GM12874 (cell line): ENCODE measurements around the gene PPIP5K1.

ENCODE experiments used
- CTCF ChIP-seq: IDR thresholded peaks from 2 replicates; pipeline ENCODE4 v1.5.1; 2011; ENCODE audit warnings: low read depth, mild to moderate bottlenecking, control low read depth, low read length, moderate library complexity; ENCODE audit not compliant: insufficient read depth

Gene PPIP5K1

GRCh38 chr15:43505738-43506137, 84.3 kb downstream of the PPIP5K1 start:
- no peak for TF ChIP-seq CTCF

DNA sequence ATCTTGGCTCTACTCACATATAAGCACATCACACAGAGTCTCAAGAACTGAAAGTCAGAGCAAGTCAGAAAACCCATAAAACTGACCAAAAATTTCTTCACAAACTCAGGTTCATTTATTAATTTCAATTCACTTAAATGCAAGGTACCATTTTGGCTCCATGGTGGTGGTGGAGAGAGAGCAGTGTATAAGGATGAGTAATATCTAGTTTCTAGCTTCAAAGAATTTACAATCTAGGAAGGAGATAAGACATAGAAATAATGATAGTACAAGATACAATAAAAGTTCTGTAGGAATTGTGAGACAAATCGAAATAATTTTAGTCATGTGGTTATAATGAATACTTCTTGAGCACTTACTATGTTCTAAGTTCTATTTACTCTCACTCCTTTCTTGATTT, 90.4 kb downstream of the PPIP5K1 start:
- TF ChIP-seq CTCF = no peak

- no peak for TF ChIP-seq CTCF
These were observed 91.0 kb downstream of the PPIP5K1 start for GRCh38 chr15:43498990-43499389.

- no peak for TF ChIP-seq CTCF
These were observed 96.1 kb downstream of the PPIP5K1 start for GRCh38 chr15:43493703-43494472.

DNA sequence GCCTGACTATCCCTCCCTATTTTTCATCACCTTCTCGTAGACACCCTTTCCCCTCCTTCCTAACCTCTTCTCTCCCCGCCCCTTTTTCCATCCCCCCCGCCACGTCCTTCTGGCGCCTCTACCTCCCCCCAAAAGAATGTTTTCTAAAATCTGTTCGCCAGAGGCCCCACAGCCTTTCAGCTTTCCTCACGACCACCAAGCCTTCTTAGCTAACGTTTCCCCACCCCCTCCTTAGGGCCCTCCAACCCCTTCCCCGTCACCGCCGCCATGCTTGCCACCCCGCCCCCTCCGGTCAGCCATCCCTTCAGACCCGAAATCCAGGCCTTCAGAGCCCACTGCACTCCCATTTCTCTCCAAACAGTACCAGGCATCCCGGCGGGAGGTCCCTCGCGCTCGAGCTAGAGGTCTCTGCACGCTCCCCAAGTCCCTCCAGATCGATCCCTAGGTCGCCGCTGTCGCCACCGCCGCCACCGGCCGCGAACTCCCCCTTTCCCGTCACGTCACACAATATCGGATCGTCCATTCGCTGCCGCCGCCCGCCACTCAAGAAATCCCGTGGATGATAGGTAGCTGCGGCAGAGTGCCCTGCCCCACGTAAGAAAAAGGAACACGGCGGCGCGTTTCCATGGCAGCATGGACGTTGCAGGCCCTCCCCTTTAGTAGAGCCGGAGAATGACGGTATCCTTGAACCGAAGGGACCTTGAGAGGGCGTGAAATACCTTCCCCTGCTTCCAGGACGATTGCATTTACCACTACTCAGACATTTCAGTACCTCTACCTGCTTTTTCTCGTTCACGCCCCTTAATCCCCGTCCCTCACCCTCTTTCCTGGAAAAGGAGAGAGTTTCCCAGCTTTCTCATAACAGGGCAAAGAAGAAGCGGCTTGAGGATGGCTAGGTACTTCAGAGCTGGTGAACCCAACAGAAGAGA, 97.1 kb downstream of the PPIP5K1 start, which contains the start of gene TP53BP1:
TSS of gene TP53BP1 (minus strand) at position 484 of the 929 bp plus-strand sequence. CDS start at position 371, 113 bp downstream.
- TF ChIP-seq CTCF = no peak

DNA sequence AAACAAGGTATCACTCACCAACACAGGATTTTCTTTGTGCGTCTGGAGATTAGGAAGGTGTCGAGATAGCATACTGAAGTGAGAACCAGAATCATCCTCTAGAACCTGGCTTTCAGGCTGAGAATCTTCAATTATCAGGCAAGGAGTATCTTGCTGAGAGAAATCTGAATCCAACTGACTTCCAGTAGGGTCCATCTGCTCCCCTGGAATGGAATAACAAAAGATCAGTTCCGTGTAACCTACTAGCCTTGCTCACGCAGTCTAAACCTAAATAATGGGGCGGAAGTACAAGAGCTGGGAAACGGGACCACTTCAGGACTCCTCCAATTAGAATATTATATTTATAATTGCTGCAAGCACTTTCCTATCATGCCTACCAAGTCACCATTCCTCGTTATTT, 97.7 kb downstream of the PPIP5K1 start:
- no peak for TF ChIP-seq CTCF

- no peak for TF ChIP-seq CTCF
These were observed 100.8 kb downstream of the PPIP5K1 start for GRCh38 chr15:43489191-43489590.
